Measurements from ENCODE around the gene CREB3L2. TPM values are rescaled to one million over a fixed set of nuclear protein-coding genes. Genes with fewer than 3 reads are reported as not detected.
"Not testable (repeated sequence)": the region's sequence is repeated elsewhere in the genome, so short reads cannot be mapped to it uniquely, and the experiment has no call there.

Gene CREB3L2
- total RNA-seq, 3 donors from 2014 or later, result 15.8 to 54.3 (median 40.6) TPM

DNA sequence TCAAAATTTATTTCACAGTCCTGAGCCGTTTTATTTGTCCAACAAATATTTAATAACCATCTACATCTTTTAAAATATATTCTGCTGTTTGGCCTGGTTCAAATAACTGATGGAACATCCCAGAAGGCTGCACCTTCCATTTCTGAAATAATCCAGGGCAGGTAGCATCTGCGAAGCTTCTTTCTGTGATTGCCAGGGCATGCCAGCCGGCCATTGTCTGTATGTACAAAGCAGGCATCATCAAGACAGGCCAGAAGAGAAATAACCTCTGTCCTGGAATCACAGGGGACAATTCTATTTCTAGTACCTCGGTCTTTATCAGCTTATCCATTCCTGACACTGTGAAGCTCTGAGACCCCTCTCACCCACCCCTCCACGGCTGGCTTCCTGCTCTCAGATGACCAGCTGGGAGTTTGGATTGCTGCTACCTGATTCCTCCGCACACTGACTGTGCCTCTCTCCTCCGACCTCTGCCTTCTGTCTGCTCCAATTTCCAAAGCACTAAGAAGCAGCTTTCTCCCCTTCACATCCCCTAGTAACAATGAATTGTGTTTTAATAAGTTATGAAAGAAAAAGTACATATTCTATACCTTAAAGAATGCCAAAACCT lies 163.1 kb downstream of the CREB3L2 start:
- Histone ChIP-seq H3K36me3 (ENCODE audit: low read depth) (no peaks in the 10 kb centered on the region), H3K4me3 (no peak overlapping the region), H3K9me3 (no peaks in the 10 kb centered on the region), H3K4me1 (ENCODE audit: low read depth) (no peaks in the 10 kb centered on the region)
- no peak for DNase-seq
- TF ChIP-seq, protein P1, sequence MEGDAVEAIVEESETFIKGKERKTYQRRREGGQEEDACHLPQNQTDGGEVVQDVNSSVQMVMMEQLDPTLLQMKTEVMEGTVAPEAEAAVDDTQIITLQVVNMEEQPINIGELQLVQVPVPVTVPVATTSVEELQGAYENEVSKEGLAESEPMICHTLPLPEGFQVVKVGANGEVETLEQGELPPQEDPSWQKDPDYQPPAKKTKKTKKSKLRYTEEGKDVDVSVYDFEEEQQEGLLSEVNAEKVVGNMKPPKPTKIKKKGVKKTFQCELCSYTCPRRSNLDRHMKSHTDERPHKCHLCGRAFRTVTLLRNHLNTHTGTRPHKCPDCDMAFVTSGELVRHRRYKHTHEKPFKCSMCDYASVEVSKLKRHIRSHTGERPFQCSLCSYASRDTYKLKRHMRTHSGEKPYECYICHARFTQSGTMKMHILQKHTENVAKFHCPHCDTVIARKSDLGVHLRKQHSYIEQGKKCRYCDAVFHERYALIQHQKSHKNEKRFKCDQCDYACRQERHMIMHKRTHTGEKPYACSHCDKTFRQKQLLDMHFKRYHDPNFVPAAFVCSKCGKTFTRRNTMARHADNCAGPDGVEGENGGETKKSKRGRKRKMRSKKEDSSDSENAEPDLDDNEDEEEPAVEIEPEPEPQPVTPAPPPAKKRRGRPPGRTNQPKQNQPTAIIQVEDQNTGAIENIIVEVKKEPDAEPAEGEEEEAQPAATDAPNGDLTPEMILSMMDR (IDR thresholded peaks at IDR 0.05), result no peak
- no peak for ATAC-seq
- intact Hi-C loops (cut with DNase I, micrococcal nuclease), result no loop called here

DNA sequence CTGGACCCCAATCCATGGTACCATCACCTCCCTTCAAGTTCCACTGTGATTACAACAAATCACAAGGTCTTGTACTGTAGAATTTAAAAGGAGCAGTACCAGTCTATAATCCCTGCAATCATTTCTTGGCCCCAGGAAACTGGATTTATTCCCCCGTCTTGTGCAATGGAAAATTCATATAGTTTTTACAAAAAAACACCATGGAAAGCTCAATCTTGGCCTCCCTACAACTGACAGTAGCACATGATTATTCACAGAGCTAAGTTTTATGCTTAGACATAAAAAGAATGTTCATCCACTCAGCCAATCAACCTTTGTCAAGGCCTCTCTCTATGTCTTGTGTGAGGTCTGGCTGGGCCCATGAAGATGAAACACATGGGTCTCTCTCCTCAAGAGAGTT lies 165.3 kb downstream of the CREB3L2 start:
- DNase-seq (no peak), ATAC-seq (no peak)
- TF ChIP-seq, protein P1 (IDR thresholded peaks at IDR 0.05), result no peak
- H3K4me3 ChIP-seq, result no peak overlapping the region
- intact Hi-C loops (cut with DNase I, micrococcal nuclease), result no loop called here
- peaks cover 17% of the 10 kb centered on the region for H3K9me3 ChIP-seq
- no peaks in the 10 kb centered on the region for H3K4me1 ChIP-seq (ENCODE audit: low read depth)
- no peaks in the 10 kb centered on the region for H3K36me3 ChIP-seq (ENCODE audit: low read depth)

DNA sequence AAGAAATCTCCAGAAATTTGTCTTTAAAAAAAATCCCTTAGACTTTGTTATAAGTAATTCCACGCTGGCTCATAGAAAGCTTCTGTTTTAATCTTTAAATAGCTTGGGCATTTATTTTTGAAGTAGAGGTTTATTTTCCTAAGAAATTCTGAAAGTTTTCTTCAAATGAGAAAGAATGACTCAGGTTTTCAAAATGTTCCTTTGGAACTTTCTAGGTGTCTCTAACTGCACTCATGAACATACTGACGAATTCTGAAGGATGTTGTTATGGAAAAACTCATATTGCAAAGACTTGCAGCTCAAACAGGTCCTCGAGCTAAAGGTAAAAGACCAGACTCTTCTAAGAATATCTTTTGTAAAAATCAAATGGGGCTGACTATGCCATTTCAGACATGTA lies 165.8 kb downstream of the CREB3L2 start:
- no peak overlapping the region for H3K4me3 ChIP-seq
- intact Hi-C loops (cut with DNase I, micrococcal nuclease), result no loop called here

DNA sequence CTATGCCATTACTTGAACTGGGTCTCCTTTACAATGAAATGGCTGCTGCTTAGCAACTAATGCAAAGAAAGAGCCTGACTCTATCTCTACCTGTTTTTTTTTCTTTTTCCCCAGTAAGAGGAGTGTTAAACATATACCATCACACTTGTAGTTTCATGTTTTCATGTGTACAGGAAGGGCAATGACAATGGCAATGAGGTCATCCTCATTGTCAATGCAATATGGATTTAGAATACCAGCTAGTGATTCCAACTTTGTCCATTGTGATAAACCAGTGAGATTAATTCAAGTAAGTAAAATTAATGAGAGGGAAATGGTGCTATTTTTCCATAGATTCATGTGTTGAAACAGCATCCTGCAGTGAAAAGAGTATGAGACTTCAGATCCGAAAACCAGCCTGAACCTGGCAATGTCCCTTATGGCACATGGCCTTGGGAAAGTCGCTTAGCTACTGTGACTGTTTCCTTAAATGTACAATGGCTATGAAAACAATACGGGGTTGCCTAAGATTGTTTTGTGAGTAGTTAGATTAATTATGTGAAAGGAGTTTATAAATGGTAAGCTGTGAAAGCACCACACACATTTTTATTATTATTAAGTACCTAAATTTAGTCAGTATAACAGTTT lies 166.3 kb downstream of the CREB3L2 start:
- no peak for DNase-seq
- intact Hi-C loops (cut with DNase I, micrococcal nuclease), result no loop called here
- Histone ChIP-seq H3K4me1 (ENCODE audit: low read depth) (no peaks in the 10 kb centered on the region), H3K4me3 (no peak overlapping the region), H3K9me3 (peaks cover 17% of the 10 kb centered on the region), H3K36me3 (ENCODE audit: low read depth) (no peaks in the 10 kb centered on the region)
- no peak for ATAC-seq
- TF ChIP-seq, protein P1 (IDR thresholded peaks at IDR 0.05), result no peak

More for the DNA sequence above, 165.8 kb downstream of the CREB3L2 start:
- H3K4me1 ChIP-seq (ENCODE audit: low read depth), result no peaks in the 10 kb centered on the region
- no peak for DNase-seq
- H3K36me3 ChIP-seq (ENCODE audit: low read depth), result no peaks in the 10 kb centered on the region
- no peak for ATAC-seq
- H3K9me3 ChIP-seq, result peaks cover 17% of the 10 kb centered on the region
- TF ChIP-seq, protein P1 (IDR thresholded peaks at IDR 0.05), result no peak

DNA sequence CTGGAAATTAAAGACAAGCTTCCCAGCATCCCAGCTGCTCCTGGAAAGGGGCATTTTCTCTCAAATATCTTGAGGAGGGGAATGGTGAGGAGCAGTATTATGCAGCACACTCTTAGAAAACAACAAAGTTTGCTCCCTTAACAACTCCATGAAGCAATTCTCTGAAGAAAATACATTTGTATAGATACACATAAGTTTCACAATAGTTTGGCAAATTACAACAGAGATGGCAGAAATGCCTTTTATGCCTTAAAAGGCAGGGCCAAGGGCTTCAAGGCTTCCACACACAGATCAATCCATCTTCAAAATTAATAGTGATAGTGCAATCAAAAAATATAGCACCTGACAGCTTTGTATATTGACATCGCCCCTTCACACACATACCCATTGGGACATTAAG lies 167.3 kb downstream of the CREB3L2 start:
- intact Hi-C loops (cut with DNase I, micrococcal nuclease), result no loop called here

DNA sequence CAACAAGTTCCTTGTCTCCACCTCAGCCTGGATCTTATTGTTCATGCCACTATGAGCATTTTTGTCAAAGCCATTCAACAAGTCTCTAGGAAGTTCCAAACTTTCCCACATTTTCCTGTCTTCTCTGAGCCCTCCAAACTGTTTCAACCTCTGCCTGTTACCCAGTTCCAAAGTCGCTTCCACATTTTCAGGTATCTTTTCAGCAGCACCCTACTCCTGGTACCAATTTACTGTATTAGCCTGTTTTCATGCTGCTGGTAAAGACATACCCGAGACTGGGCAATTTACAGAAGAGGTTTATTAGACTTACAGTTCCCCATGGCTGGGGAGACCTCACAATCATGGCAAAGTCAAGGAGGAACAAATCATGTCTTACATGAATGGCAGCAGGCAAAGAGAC lies 168.9 kb downstream of the CREB3L2 start:
- ATAC-seq; H3K4me1 ChIP-seq (ENCODE audit: low read depth); DNase-seq; intact Hi-C loops (cut with DNase I, micrococcal nuclease); H3K4me3 ChIP-seq; H3K36me3 ChIP-seq (ENCODE audit: low read depth): not testable (repeated sequence)
- H3K9me3 ChIP-seq, result peaks cover 17% of the 10 kb centered on the region

More for the DNA sequence above, 167.3 kb downstream of the CREB3L2 start:
- no peak overlapping the region for H3K4me3 ChIP-seq
- TF ChIP-seq, protein P1 (IDR thresholded peaks at IDR 0.05), result no peak
- H3K4me1 ChIP-seq (ENCODE audit: low read depth), result no peaks in the 10 kb centered on the region
- DNase-seq (no peak), ATAC-seq (no peak)
- H3K9me3 ChIP-seq, result peaks cover 17% of the 10 kb centered on the region
- H3K36me3 ChIP-seq (ENCODE audit: low read depth), result no peaks in the 10 kb centered on the region
